ENCODE results near the gene MAD2L1. TPM values are rescaled to one million over a fixed set of nuclear protein-coding genes. Genes with fewer than 3 reads are reported as not detected.

Gene MAD2L1
- total RNA-seq, 1 donor from 2014 or later, result 1.4 TPM

- DNase-seq (ENCODE audit: low spot score), result no peak
These were observed 7.6 kb downstream of the MAD2L1 start for GRCh38 chr4:120059036-120059435.

GRCh38 chr4:120057416-120057815, 9.2 kb downstream of the MAD2L1 start:
- DNase-seq (ENCODE audit: low spot score), result no peak

- no peak for DNase-seq (ENCODE audit: low spot score)
These were observed 10.4 kb downstream of the MAD2L1 start for GRCh38 chr4:120056246-120056645.

- no peak for DNase-seq (ENCODE audit: low spot score)
These were observed 10.9 kb downstream of the MAD2L1 start for GRCh38 chr4:120055795-120056194.

GRCh38 chr4:120055162-120055561, 11.5 kb downstream of the MAD2L1 start:
- DNase-seq (ENCODE audit: low spot score), result no peak

- no peak for DNase-seq (ENCODE audit: low spot score)
These were observed 12.7 kb downstream of the MAD2L1 start for GRCh38 chr4:120053911-120054310.

GRCh38 chr4:120052856-120053255, 13.8 kb downstream of the MAD2L1 start:
- DNase-seq (ENCODE audit: low spot score), result peak; percentile 45

GRCh38 chr4:120051253-120051652, 15.4 kb downstream of the MAD2L1 start:
- DNase-seq (ENCODE audit: low spot score), result no peak

GRCh38 chr4:120049732-120050494, 16.7 kb downstream of the MAD2L1 start:
- DNase-seq (ENCODE audit: low spot score), result peak; percentile 88

GRCh38 chr4:120043828-120044227, 22.8 kb downstream of the MAD2L1 start:
- no peak for DNase-seq (ENCODE audit: low spot score)

GRCh38 chr4:120037411-120037810, 29.2 kb downstream of the MAD2L1 start:
- DNase-seq (ENCODE audit: low spot score), result no peak

GRCh38 chr4:120034913-120035312, 31.7 kb downstream of the MAD2L1 start:
- DNase-seq (ENCODE audit: low spot score), result no peak

- no peak for DNase-seq (ENCODE audit: low spot score)
These were observed 39.8 kb downstream of the MAD2L1 start for GRCh38 chr4:120026853-120027252.

- no peak for DNase-seq (ENCODE audit: low spot score)
These were observed 41.1 kb downstream of the MAD2L1 start for GRCh38 chr4:120025516-120025915.

GRCh38 chr4:120018786-120019185, 47.9 kb downstream of the MAD2L1 start:
- no peak for DNase-seq (ENCODE audit: low spot score)

GRCh38 chr4:120017939-120018692, 48.5 kb downstream of the MAD2L1 start:
- no peak for DNase-seq (ENCODE audit: low spot score)

- no peak for DNase-seq (ENCODE audit: low spot score)
These were observed 54.9 kb downstream of the MAD2L1 start for GRCh38 chr4:120011725-120012124.

GRCh38 chr4:120010646-120011045, 56.0 kb downstream of the MAD2L1 start:
- no peak for DNase-seq (ENCODE audit: low spot score)

- DNase-seq (ENCODE audit: low spot score), result no peak
These were observed 56.9 kb downstream of the MAD2L1 start for GRCh38 chr4:120009731-120010130.

GRCh38 chr4:120008957-120009356, 57.7 kb downstream of the MAD2L1 start:
- no peak for DNase-seq (ENCODE audit: low spot score)

- DNase-seq (ENCODE audit: low spot score), result no peak
These were observed 58.7 kb downstream of the MAD2L1 start for GRCh38 chr4:120007896-120008436.

GRCh38 chr4:120007191-120007871, 59.3 kb downstream of the MAD2L1 start:
- DNase-seq (ENCODE audit: low spot score), result no peak

All from ureter (tissue), 1 donor.